Neural crest cell (in vitro differentiated cells): Measurements from ENCODE around the gene SETBP1. TPM values are rescaled to one million over a fixed set of nuclear protein-coding genes. Genes with fewer than 3 reads are reported as not detected.

Experiments
- DNase-seq: peaks from one replicate; pipeline ENCODE4 v3.0.0; 2021; ENCODE audit warnings: low read depth, mixed read lengths, low spot score
- H3K27ac Mint-ChIP-seq: one replicate; pipeline ENCODE4 v1.8.0; 2021; ENCODE audit warnings: mild to moderate bottlenecking, mixed read lengths; ENCODE audit not compliant: unreplicated experiment
- H3K27me3 Mint-ChIP-seq: 2 replicates; pipeline ENCODE4 v1.8.0; 2021; ENCODE audit warnings: low read depth, mild to moderate bottlenecking, mixed read lengths
- H3K36me3 Mint-ChIP-seq: 2 replicates; pipeline ENCODE4 v1.8.0; 2021; ENCODE audit warnings: low read depth, mild to moderate bottlenecking, mixed read lengths
- H3K4me1 Mint-ChIP-seq: 2 replicates; pipeline ENCODE4 v1.8.0; 2021; ENCODE audit warnings: mixed read lengths
- H3K4me3 Mint-ChIP-seq: one replicate; pipeline ENCODE4 v1.8.0; 2021; ENCODE audit warnings: mild to moderate bottlenecking, mixed read lengths
- H3K9me3 Mint-ChIP-seq: 2 replicates; pipeline ENCODE4 v1.8.0; 2021; ENCODE audit warnings: mixed read lengths
- total RNA-seq: library from RNA; stranded (reverse); gene quantifications from 2 replicates; pipeline ENCODE4 v1.2.1, GENCODE V29; 2021
- TF ChIP-seq, protein P1 (sequence below): fragments of 200-600 bp; sonication (generic); conservative IDR thresholded peaks from 2 replicates; pipeline ENCODE4 v1.5.0; 2021; ENCODE audit warnings: antibody characterized with exemption, mild to moderate bottlenecking

The SETBP1 gene
- total RNA-seq, 1 donor from 2014 or later = 38.9 TPM

- H3K36me3 Mint-ChIP-seq = peaks cover 12% of the 10 kb centered on the region
- peak overlapping the region; percentile 25 for H3K4me3 Mint-ChIP-seq
- peak overlapping the region; percentile 76 for H3K27ac Mint-ChIP-seq
- peaks cover 81% of the 10 kb centered on the region for H3K4me1 Mint-ChIP-seq
- TF ChIP-seq, protein P1, sequence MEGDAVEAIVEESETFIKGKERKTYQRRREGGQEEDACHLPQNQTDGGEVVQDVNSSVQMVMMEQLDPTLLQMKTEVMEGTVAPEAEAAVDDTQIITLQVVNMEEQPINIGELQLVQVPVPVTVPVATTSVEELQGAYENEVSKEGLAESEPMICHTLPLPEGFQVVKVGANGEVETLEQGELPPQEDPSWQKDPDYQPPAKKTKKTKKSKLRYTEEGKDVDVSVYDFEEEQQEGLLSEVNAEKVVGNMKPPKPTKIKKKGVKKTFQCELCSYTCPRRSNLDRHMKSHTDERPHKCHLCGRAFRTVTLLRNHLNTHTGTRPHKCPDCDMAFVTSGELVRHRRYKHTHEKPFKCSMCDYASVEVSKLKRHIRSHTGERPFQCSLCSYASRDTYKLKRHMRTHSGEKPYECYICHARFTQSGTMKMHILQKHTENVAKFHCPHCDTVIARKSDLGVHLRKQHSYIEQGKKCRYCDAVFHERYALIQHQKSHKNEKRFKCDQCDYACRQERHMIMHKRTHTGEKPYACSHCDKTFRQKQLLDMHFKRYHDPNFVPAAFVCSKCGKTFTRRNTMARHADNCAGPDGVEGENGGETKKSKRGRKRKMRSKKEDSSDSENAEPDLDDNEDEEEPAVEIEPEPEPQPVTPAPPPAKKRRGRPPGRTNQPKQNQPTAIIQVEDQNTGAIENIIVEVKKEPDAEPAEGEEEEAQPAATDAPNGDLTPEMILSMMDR = no peak
- H3K9me3 Mint-ChIP-seq = no peaks in the 10 kb centered on the region
- DNase-seq = no peak
- H3K27me3 Mint-ChIP-seq = no peaks in the 10 kb centered on the region
Observed at GRCh38 chr18:44742718-44743311, 62.1 kb downstream of the SETBP1 start.

DNA sequence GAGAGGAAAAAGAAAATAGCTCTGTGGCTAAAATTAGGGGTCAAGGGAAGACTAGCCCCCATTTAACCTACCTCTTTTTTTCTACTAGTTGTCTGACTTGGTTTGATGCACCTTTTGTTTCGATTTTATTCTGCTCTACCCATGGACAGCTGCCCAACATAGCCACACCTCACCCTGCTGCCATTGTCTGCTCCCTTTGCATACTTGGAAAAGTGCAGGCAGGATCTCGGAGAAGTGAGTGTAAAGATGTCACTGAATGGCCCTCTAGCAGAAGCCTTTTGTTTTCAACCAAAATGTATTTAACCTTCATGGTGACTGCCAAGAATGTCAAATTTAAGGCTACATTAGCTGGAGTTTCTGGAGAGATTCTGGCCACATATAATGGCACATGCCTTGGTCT is 62.9 kb downstream of the SETBP1 start:
- H3K9me3 Mint-ChIP-seq = no peaks in the 10 kb centered on the region
- peaks cover 86% of the 10 kb centered on the region for H3K4me1 Mint-ChIP-seq
- H3K27me3 Mint-ChIP-seq = no peaks in the 10 kb centered on the region
- H3K27ac Mint-ChIP-seq = peak overlapping the region; percentile 76
- no peak for DNase-seq
- peaks cover 14% of the 10 kb centered on the region for H3K36me3 Mint-ChIP-seq
- peak overlapping the region; percentile 81 for H3K4me3 Mint-ChIP-seq
- TF ChIP-seq, protein P1 = no peak

DNA sequence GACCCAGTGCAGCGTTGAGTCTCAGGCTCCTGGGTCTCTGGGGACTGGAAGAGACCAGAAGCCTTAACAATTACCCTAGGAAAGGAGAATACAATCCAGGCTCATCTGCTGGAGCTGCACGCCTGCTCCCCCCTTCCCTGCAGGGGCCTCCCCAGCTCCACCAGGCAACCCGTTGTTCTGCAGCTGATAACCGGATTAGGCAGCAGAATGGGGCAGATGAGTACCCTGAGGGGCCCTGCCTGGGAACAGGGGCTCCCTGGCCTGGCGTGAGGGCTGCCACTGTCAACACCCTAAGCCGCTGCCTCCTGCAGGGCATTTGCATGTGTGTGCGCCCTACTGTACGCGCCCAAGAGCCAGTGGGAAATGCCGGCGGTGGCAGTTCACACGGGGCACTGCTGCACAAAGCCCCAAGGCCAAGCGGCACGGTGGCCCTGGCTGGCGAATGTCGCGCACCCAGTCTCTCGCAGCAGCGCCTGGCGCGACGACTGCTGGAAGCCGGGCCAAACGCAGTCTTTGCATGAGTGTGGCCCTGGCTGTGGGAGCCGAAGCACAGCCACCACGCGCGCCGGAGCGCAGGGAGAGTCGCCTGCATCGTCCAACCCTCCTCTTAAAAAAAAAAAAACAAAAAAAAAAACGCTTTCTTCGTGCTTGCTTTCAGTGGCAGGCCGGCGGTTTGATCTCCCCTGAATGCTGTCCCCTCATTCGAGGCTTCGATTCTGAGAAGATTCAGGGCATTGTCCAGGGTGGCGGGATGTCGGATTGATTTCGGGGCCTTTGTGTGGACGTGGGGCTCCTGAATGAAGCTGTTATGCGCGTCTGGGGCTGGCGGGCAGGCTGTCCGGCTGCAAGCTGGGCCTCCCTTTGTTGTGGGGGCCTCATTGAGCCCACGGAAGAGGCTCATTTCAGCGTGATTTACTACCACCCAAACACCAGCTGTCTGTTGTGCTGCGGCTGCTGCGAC is 63.8 kb downstream of the SETBP1 start:
- H3K27me3 Mint-ChIP-seq = no peaks in the 10 kb centered on the region
- peak overlapping the region; percentile 81 for H3K4me3 Mint-ChIP-seq
- peaks cover 14% of the 10 kb centered on the region for H3K36me3 Mint-ChIP-seq
- no peaks in the 10 kb centered on the region for H3K9me3 Mint-ChIP-seq
- peak; percentile 61 for DNase-seq
- TF ChIP-seq, protein P1 = peak; percentile 19
- peak overlapping the region; percentile 97 for H3K27ac Mint-ChIP-seq
- peaks cover 81% of the 10 kb centered on the region for H3K4me1 Mint-ChIP-seq

DNA sequence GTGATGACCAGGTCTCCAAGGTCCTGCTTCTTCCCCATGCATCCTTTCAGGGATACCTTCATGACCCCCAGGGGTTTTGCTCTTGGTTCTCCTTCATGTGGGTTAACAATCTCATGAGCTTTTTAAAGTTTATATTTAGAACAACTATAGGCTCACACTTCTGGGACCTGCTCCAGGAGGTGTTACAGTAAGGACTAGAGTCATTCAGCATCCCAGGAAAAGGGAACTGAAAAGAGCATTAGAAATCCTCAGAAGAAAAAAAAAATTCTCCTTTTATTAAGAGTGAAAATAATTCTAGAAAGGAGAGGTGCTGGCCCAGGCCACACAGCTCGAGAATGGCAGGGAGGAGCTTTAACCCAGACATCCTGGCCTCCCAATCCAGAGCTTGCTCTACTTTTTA is 66.5 kb downstream of the SETBP1 start:
- H3K4me3 Mint-ChIP-seq = no peak overlapping the region
- TF ChIP-seq, protein P1 = no peak
- H3K27me3 Mint-ChIP-seq = no peaks in the 10 kb centered on the region
- no peaks in the 10 kb centered on the region for H3K9me3 Mint-ChIP-seq
- H3K36me3 Mint-ChIP-seq = peaks cover 15% of the 10 kb centered on the region
- no peak overlapping the region for H3K27ac Mint-ChIP-seq
- DNase-seq = no peak
- H3K4me1 Mint-ChIP-seq = peaks cover 60% of the 10 kb centered on the region

GRCh38 chr18:44748582-44748981 is 67.9 kb downstream of the SETBP1 start:
- H3K27me3 Mint-ChIP-seq = no peaks in the 10 kb centered on the region
- TF ChIP-seq, protein P1 = no peak

More at GRCh38 chr18:44748582-44748981, 67.9 kb downstream of the SETBP1 start:
- Mint-ChIP-seq H3K36me3 (peaks cover 21% of the 10 kb centered on the region), H3K4me3 (no peak overlapping the region), H3K9me3 (no peaks in the 10 kb centered on the region), H3K27ac (no peak overlapping the region), H3K4me1 (peaks cover 45% of the 10 kb centered on the region)
- DNase-seq = no peak
